GM19193 (cell line): ENCODE data around the gene HDAC4.

ENCODE experiments used
- POLR2A ChIP-seq: IDR thresholded peaks from 4 replicates; pipeline ENCODE4 v1.6.1; 2011; ENCODE audit not compliant: insufficient read depth, insufficient read length; ENCODE audit errors: extremely low read depth

HDAC4 gene

GRCh38 chr2:239393388-239393940, 7.4 kb downstream of the HDAC4 start:
- no peak for TF ChIP-seq POLR2A

- no peak for TF ChIP-seq POLR2A
These were observed 8.0 kb downstream of the HDAC4 start for GRCh38 chr2:239392688-239393387.

- no peak for TF ChIP-seq POLR2A
These were observed 8.8 kb downstream of the HDAC4 start for GRCh38 chr2:239392072-239392357.

- no peak for TF ChIP-seq POLR2A
These were observed 9.3 kb downstream of the HDAC4 start for GRCh38 chr2:239391286-239392071.

- TF ChIP-seq POLR2A = no peak
These were observed 10.1 kb downstream of the HDAC4 start for GRCh38 chr2:239390546-239391285.

GRCh38 chr2:239389414-239390329, 11.1 kb downstream of the HDAC4 start:
- TF ChIP-seq POLR2A = no peak

- no peak for TF ChIP-seq POLR2A
These were observed 12.3 kb downstream of the HDAC4 start for GRCh38 chr2:239388236-239389151.

- TF ChIP-seq POLR2A = no peak
These were observed 13.0 kb downstream of the HDAC4 start for GRCh38 chr2:239387811-239388210.

- no peak for TF ChIP-seq POLR2A
These were observed 13.9 kb downstream of the HDAC4 start for GRCh38 chr2:239386872-239387445.

GRCh38 chr2:239386001-239386670, 14.7 kb downstream of the HDAC4 start:
- no peak for TF ChIP-seq POLR2A

- TF ChIP-seq POLR2A = no peak
These were observed 15.5 kb downstream of the HDAC4 start for GRCh38 chr2:239385096-239386000.

GRCh38 chr2:239383759-239384156, 17.1 kb downstream of the HDAC4 start:
- TF ChIP-seq POLR2A = no peak
